ENCODE results near the gene POU2F1. TPM values are rescaled to one million over a fixed set of nuclear protein-coding genes. Genes with fewer than 3 reads are reported as not detected.

Gene POU2F1
- total and polyA plus RNA-seq, 9 donors: 3.9 to 24.6 (median 17.0) TPM

- no peak overlapping the region for H3K27ac ChIP-seq
- no peak for DNase-seq
These were observed 41.9 kb upstream of the POU2F1 start for GRCh38 chr1:167178831-167179230.

GRCh38 chr1:167182571-167183320 is 37.9 kb upstream of the POU2F1 start:
- intact Hi-C loops (cut with DNase I): no loop called here
- Histone ChIP-seq H3K27ac (no peak overlapping the region), H3K9me3 (no peaks in the 10 kb centered on the region), H3K4me1 (ENCODE audit: insufficient read depth) (no peaks in the 10 kb centered on the region), H3K27me3 (no peaks in the 10 kb centered on the region), H3K4me3 (no peak overlapping the region), H3K36me3 (no peaks in the 10 kb centered on the region)
- no peak for DNase-seq
- TF ChIP-seq CTCF (IDR thresholded peaks at IDR 0.05): no peak
- no peak for TF ChIP-seq EP300 (IDR thresholded peaks at IDR 0.05)
- no peak for TF ChIP-seq POLR2A (IDR thresholded peaks at IDR 0.05)

More at GRCh38 chr1:167178831-167179230, 41.9 kb upstream of the POU2F1 start:
- intact Hi-C loops (cut with DNase I): no loop called here
- no peak overlapping the region for H3K4me3 ChIP-seq
- H3K27me3 ChIP-seq: no peaks in the 10 kb centered on the region
- TF ChIP-seq POLR2A (IDR thresholded peaks at IDR 0.05) (no peak), EP300 (IDR thresholded peaks at IDR 0.05) (no peak), CTCF (IDR thresholded peaks at IDR 0.05) (no peak)
- no peaks in the 10 kb centered on the region for H3K36me3 ChIP-seq
- WGBS, 3 donors: 0% methylated on average over 1 of the region's 1 CpG
- H3K4me1 ChIP-seq (ENCODE audit: insufficient read depth): no peaks in the 10 kb centered on the region
- H3K9me3 ChIP-seq: no peaks in the 10 kb centered on the region

GRCh38 chr1:167184081-167184480 is 36.6 kb upstream of the POU2F1 start:
- WGBS, 3 donors: 44 to 64% (median 55%) methylated on average over 2 of the region's 2 CpGs
- Histone ChIP-seq H3K4me1 (ENCODE audit: insufficient read depth) (no peaks in the 10 kb centered on the region), H3K27me3 (no peaks in the 10 kb centered on the region), H3K4me3 (no peak overlapping the region), H3K9me3 (no peaks in the 10 kb centered on the region), H3K36me3 (no peaks in the 10 kb centered on the region), H3K27ac (no peak overlapping the region)
- no peak for TF ChIP-seq EP300 (IDR thresholded peaks at IDR 0.05)
- TF ChIP-seq POLR2A (IDR thresholded peaks at IDR 0.05): no peak
- no peak for TF ChIP-seq CTCF (IDR thresholded peaks at IDR 0.05)
- intact Hi-C loops (cut with DNase I): no loop called here
- no peak for DNase-seq

GRCh38 chr1:167185062-167185461 is 35.6 kb upstream of the POU2F1 start:
- Histone ChIP-seq H3K4me3 (no peak overlapping the region), H3K27ac (no peak overlapping the region), H3K9me3 (no peaks in the 10 kb centered on the region), H3K4me1 (ENCODE audit: insufficient read depth) (no peaks in the 10 kb centered on the region), H3K27me3 (no peaks in the 10 kb centered on the region), H3K36me3 (no peaks in the 10 kb centered on the region)
- intact Hi-C loops (cut with DNase I): no loop called here
- TF ChIP-seq POLR2A (IDR thresholded peaks at IDR 0.05) (no peak), CTCF (IDR thresholded peaks at IDR 0.05) (no peak), EP300 (IDR thresholded peaks at IDR 0.05) (no peak)
- WGBS, 3 donors: 71 to 77% (median 71%) methylated on average over 3 of the region's 3 CpGs
- DNase-seq: no peak

All from ovary (tissue), 9 donors.